GM12864 (cell line): ENCODE results near the gene SEC24D.
"Not testable (repeated sequence)": the region's sequence is repeated elsewhere in the genome, so short reads cannot be mapped to it uniquely, and the experiment has no call there.

Experiments
- DNase-seq: peaks from one replicate; pipeline ENCODE4 v3.0.0-alpha.2; 2011; ENCODE audit warnings: low read depth
- H3K4me3 ChIP-seq: 2 replicates; pipeline ENCODE4 v1.5.1; 2011; ENCODE audit warnings: mild to moderate bottlenecking, low read depth, low read length, control low read depth
- CTCF ChIP-seq: IDR thresholded peaks from 2 replicates; pipeline ENCODE4 v1.5.1; 2011; ENCODE audit warnings: low read depth, mild to moderate bottlenecking, moderate library complexity, low read length, control low read depth, inconsistent platforms; ENCODE audit errors: missing control alignments

The SEC24D gene

GRCh38 chr4:118835571-118836300, at the start of gene SEC24D:
SEC24D (minus strand) TSS chr4:118836126; CDS start chr4:118833696, 2,430 bp downstream.
- peak within 1 kb of the TSS; percentile 77 for H3K4me3 ChIP-seq
- DNase-seq: peak; percentile 43
- no peak for TF ChIP-seq CTCF

- no peak overlapping the region for H3K4me3 ChIP-seq
- TF ChIP-seq CTCF: no peak
- DNase-seq: no peak
Observed at GRCh38 chr4:118884716-118885115, 48.8 kb upstream of the SEC24D start.

GRCh38 chr4:118883861-118884260, 47.9 kb upstream of the SEC24D start:
- DNase-seq: no peak
- no peak overlapping the region for H3K4me3 ChIP-seq
- peak; percentile 32 for TF ChIP-seq CTCF

GRCh38 chr4:118881512-118882146, 45.7 kb upstream of the SEC24D start:
- H3K4me3 ChIP-seq: no peak overlapping the region
- no peak for DNase-seq
- no peak for TF ChIP-seq CTCF

GRCh38 chr4:118879409-118879808, 43.5 kb upstream of the SEC24D start:
- DNase-seq: no peak
- no peak overlapping the region for H3K4me3 ChIP-seq
- no peak for TF ChIP-seq CTCF

- H3K4me3 ChIP-seq, DNase-seq: not testable (repeated sequence)
Observed at GRCh38 chr4:118878507-118878906, 42.6 kb upstream of the SEC24D start.

- H3K4me3 ChIP-seq: no peak overlapping the region
- TF ChIP-seq CTCF: no peak
- no peak for DNase-seq
Observed at GRCh38 chr4:118877797-118878196, 41.9 kb upstream of the SEC24D start.
